ENCODE results near the gene FAM107B. TPM values are rescaled to one million over a fixed set of nuclear protein-coding genes. Genes with fewer than 3 reads are reported as not detected.

Gene FAM107B
- total RNA-seq, 2 experiments from 2014 or later: 130 to 135 TPM

DNA sequence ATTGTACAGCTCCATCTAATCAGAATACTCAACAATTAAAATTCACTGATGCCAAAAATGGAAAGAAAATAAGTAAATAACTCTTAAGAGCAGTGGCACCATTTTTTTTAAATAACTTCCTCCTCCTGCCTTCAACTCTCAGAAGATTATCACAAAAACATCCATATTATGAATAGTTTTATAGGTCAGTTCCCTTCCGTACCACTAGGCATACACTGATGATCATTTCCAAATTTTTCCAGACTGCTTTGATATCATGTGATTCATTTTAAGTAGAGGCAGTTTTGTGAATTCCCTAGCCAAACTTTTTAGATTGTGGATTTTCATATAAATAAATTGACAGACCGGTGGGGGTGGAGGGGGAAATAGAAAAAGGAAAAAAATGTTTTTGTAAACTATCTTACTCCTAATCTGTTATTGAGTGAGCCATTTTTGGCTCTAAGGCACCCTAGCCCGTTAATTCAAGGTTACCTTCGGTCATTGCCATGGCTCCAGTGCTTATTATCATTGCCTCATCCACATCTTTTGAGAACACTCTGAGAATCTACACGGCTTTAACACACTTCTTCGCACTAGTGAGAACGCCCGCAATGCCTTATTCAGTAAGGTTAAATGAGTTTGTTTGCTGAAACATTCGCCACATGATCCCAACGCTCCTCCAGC lies 1.0 kb downstream of the FAM107B start:
- Mint-ChIP-seq H3K27me3 (ENCODE audit: low read depth) (peaks cover 5% of the 10 kb centered on the region), H3K27ac (no peak overlapping the region), H3K4me3 (no peak overlapping the region), H3K9me3 (ENCODE audit: insufficient read depth) (no peaks in the 10 kb centered on the region), H3K36me3 (ENCODE audit: low read depth) (no peaks in the 10 kb centered on the region), H3K4me1 (ENCODE audit: low read depth) (no peaks in the 10 kb centered on the region)
- no peak for DNase-seq
- ChIA-PET CTCF (interaction anchor here (0.9 kb wide), 1 partner anchor 10 kb away, joined by 3 read pairs; no protein-coding TSS in a partner anchor), POLR2A (interaction anchor here (0.6 kb wide), 1 partner anchor 195 kb away, joined by 3 read pairs; no protein-coding TSS in a partner anchor)
- no peak for ATAC-seq

GRCh38 chr10:14772399-14772798 lies 2.3 kb downstream of the FAM107B start:
- ChIA-PET CTCF (interaction anchor here (0.9 kb wide), 1 partner anchor 9 kb away, joined by 3 read pairs; no protein-coding TSS in a partner anchor), POLR2A (no interaction called here)
- ATAC-seq (no peak), DNase-seq (no peak)
- Mint-ChIP-seq H3K4me1 (ENCODE audit: low read depth) (no peaks in the 10 kb centered on the region), H3K36me3 (ENCODE audit: low read depth) (no peaks in the 10 kb centered on the region), H3K27me3 (ENCODE audit: low read depth) (peaks cover 11% of the 10 kb centered on the region), H3K4me3 (no peak overlapping the region), H3K27ac (no peak overlapping the region), H3K9me3 (ENCODE audit: insufficient read depth) (no peaks in the 10 kb centered on the region)

GRCh38 chr10:14770927-14771326 lies 3.8 kb downstream of the FAM107B start:
- H3K4me1 Mint-ChIP-seq (ENCODE audit: low read depth): no peaks in the 10 kb centered on the region
- ATAC-seq: no peak
- H3K9me3 Mint-ChIP-seq (ENCODE audit: insufficient read depth): no peaks in the 10 kb centered on the region
- H3K4me3 Mint-ChIP-seq: no peak overlapping the region
- DNase-seq: no peak
- ChIA-PET CTCF (interaction anchor here (0.8 kb wide), 1 partner anchor 19 kb away, joined by 3 read pairs; no protein-coding TSS in a partner anchor), POLR2A (no interaction called here)
- peaks cover 20% of the 10 kb centered on the region for H3K27me3 Mint-ChIP-seq (ENCODE audit: low read depth)
- H3K36me3 Mint-ChIP-seq (ENCODE audit: low read depth): no peaks in the 10 kb centered on the region
- no peak overlapping the region for H3K27ac Mint-ChIP-seq

DNA sequence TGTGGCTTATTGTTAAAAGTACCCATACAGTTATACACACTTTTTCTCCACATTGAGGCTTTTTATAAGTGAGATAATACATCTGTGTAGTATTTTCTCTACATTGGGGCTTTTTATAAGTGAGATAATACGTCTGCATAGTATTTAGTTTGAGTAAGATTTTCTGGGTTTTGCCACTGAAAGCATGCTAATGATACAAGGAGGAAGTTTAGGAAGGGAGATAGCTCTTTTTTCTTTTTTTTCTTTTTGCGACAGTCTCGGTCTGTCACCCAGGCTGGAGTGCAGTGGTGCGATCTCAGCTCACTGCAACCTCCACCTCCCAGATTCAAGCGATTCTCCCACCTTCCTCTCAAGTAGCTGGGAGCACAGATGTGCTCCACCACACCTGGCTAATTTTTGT lies 13.3 kb downstream of the FAM107B start:
- ChIA-PET CTCF (no interaction called here), POLR2A (no interaction called here)
- Mint-ChIP-seq H3K4me3 (no peak overlapping the region), H3K27me3 (ENCODE audit: low read depth) (peaks cover 4% of the 10 kb centered on the region), H3K27ac (no peak overlapping the region), H3K36me3 (ENCODE audit: low read depth) (no peaks in the 10 kb centered on the region), H3K4me1 (ENCODE audit: low read depth) (no peaks in the 10 kb centered on the region), H3K9me3 (ENCODE audit: insufficient read depth) (no peaks in the 10 kb centered on the region)
- no peak for DNase-seq
- ATAC-seq: no peak

GRCh38 chr10:14758994-14759664 lies 15.6 kb downstream of the FAM107B start:
- H3K27me3 Mint-ChIP-seq (ENCODE audit: low read depth): no peaks in the 10 kb centered on the region
- no peak for DNase-seq

GRCh38 chr10:14758451-14758850 lies 16.2 kb downstream of the FAM107B start:
- DNase-seq: no peak
- ChIA-PET CTCF (no interaction called here), POLR2A (no interaction called here)

More at GRCh38 chr10:14758994-14759664, 15.6 kb downstream of the FAM107B start:
- Mint-ChIP-seq H3K27ac (no peak overlapping the region), H3K36me3 (ENCODE audit: low read depth) (no peaks in the 10 kb centered on the region), H3K9me3 (ENCODE audit: insufficient read depth) (no peaks in the 10 kb centered on the region), H3K4me1 (ENCODE audit: low read depth) (no peaks in the 10 kb centered on the region), H3K4me3 (no peak overlapping the region)
- CTCF ChIA-PET: no interaction called here
- no peak for ATAC-seq
- POLR2A ChIA-PET: no interaction called here

GRCh38 chr10:14757986-14758385 lies 16.7 kb downstream of the FAM107B start:
- ATAC-seq: no peak
- H3K27ac Mint-ChIP-seq: no peak overlapping the region
- DNase-seq: no peak
- ChIA-PET CTCF (no interaction called here), POLR2A (no interaction called here)
- no peaks in the 10 kb centered on the region for H3K27me3 Mint-ChIP-seq (ENCODE audit: low read depth)
- H3K36me3 Mint-ChIP-seq (ENCODE audit: low read depth): no peaks in the 10 kb centered on the region
- no peaks in the 10 kb centered on the region for H3K9me3 Mint-ChIP-seq (ENCODE audit: insufficient read depth)
- no peak overlapping the region for H3K4me3 Mint-ChIP-seq
- no peaks in the 10 kb centered on the region for H3K4me1 Mint-ChIP-seq (ENCODE audit: low read depth)

More at GRCh38 chr10:14758451-14758850, 16.2 kb downstream of the FAM107B start:
- no peak overlapping the region for H3K27ac Mint-ChIP-seq
- no peak overlapping the region for H3K4me3 Mint-ChIP-seq
- no peaks in the 10 kb centered on the region for H3K36me3 Mint-ChIP-seq (ENCODE audit: low read depth)
- ATAC-seq: no peak
- no peaks in the 10 kb centered on the region for H3K4me1 Mint-ChIP-seq (ENCODE audit: low read depth)
- no peaks in the 10 kb centered on the region for H3K27me3 Mint-ChIP-seq (ENCODE audit: low read depth)
- H3K9me3 Mint-ChIP-seq (ENCODE audit: insufficient read depth): no peaks in the 10 kb centered on the region

GRCh38 chr10:14757394-14757793 lies 17.3 kb downstream of the FAM107B start:
- no peak overlapping the region for H3K4me3 Mint-ChIP-seq
- no peaks in the 10 kb centered on the region for H3K4me1 Mint-ChIP-seq (ENCODE audit: low read depth)
- ATAC-seq: no peak

GRCh38 chr10:14753441-14753840 lies 21.3 kb downstream of the FAM107B start:
- no peaks in the 10 kb centered on the region for H3K9me3 Mint-ChIP-seq (ENCODE audit: insufficient read depth)
- no peaks in the 10 kb centered on the region for H3K4me1 Mint-ChIP-seq (ENCODE audit: low read depth)
- H3K27me3 Mint-ChIP-seq (ENCODE audit: low read depth): no peaks in the 10 kb centered on the region
- no peaks in the 10 kb centered on the region for H3K36me3 Mint-ChIP-seq (ENCODE audit: low read depth)
- CTCF ChIA-PET: no interaction called here
- no peak overlapping the region for H3K27ac Mint-ChIP-seq
- H3K4me3 Mint-ChIP-seq: no peak overlapping the region
- POLR2A ChIA-PET: interaction anchor here (0.8 kb wide), 1 partner anchor 9 kb away, joined by 3 read pairs; no protein-coding TSS in a partner anchor
- no peak for DNase-seq
- ATAC-seq: no peak

More at GRCh38 chr10:14757394-14757793, 17.3 kb downstream of the FAM107B start:
- CTCF ChIA-PET: no interaction called here
- H3K27me3 Mint-ChIP-seq (ENCODE audit: low read depth): no peaks in the 10 kb centered on the region
- DNase-seq: no peak
- POLR2A ChIA-PET: no interaction called here
- H3K36me3 Mint-ChIP-seq (ENCODE audit: low read depth): no peaks in the 10 kb centered on the region
- no peaks in the 10 kb centered on the region for H3K9me3 Mint-ChIP-seq (ENCODE audit: insufficient read depth)
- H3K27ac Mint-ChIP-seq: no peak overlapping the region

DNA sequence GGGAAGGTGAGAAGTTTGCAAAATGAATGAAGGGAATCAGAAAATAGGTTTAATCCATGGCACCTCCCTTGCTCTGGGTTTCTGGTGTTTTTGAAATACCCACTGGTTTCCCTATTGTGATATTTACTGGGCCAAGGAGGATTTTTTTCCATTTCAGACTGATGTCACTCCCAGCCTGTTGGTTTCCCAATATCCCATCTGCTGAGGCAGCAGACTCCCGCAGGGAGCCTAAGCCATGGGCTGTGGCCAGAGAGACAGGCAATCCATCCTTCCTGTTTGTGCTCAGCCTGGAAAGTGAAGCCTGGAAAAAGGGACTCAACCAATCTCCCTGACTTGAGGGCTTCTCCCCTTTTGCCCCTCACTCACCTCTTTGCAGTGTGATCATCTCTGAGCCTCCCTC lies 22.8 kb downstream of the FAM107B start:
- CTCF ChIA-PET: no interaction called here
- ATAC-seq: no peak

DNA sequence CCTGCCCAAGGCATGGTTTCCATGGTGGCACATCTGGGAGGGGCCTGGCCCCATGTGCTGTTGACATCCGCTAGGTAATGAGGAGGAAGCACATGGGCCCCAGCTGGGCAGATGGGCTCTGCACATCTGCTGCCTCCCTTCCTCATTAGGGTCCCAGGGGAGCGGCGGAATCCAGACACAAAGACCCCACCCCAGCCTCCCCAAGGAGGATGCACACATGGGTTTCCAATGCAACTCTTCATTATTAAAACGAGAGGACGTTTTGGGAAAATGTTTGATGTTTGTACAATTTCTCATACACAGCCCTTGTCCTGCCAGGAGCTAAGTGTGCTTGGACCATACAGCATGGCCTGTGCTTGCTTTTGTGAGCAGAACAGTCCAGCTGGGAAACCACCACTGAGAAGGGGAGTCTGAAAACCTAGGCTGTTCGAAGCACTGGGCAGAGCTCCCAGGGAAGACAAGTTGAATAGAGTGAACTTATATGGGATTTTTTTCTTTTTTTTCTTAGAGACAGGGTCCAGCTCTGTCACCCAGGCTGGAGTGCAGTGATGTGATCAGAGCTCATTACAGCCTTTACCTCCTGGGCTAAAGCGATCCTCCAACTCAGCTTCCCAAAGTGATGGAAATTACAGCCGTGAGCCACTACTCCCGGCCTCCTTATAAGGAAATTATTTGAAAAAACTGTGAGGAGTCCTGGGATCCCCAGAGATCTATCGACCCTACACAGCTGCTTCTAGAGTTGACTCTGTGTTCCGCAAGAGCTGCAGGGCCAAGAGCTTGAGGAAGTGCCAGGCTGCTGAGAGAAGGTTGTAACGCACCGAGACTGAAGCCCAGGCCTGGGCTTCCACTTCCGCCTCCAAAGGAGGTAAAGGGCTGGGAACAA lies 23.4 kb downstream of the FAM107B start:
- DNase-seq (no peak), ATAC-seq (no peak)
- Mint-ChIP-seq H3K27me3 (ENCODE audit: low read depth) (no peaks in the 10 kb centered on the region), H3K27ac (no peak overlapping the region), H3K4me3 (no peak overlapping the region), H3K9me3 (ENCODE audit: insufficient read depth) (no peaks in the 10 kb centered on the region), H3K36me3 (ENCODE audit: low read depth) (peaks cover 2% of the 10 kb centered on the region), H3K4me1 (ENCODE audit: low read depth) (no peaks in the 10 kb centered on the region)
- POLR2A ChIA-PET: no interaction called here
- CTCF ChIA-PET: no interaction called here

More for the DNA sequence above, 22.8 kb downstream of the FAM107B start:
- H3K36me3 Mint-ChIP-seq (ENCODE audit: low read depth): peaks cover 2% of the 10 kb centered on the region
- H3K4me1 Mint-ChIP-seq (ENCODE audit: low read depth): no peaks in the 10 kb centered on the region
- H3K27ac Mint-ChIP-seq: no peak overlapping the region
- no peak overlapping the region for H3K4me3 Mint-ChIP-seq
- POLR2A ChIA-PET: no interaction called here
- no peaks in the 10 kb centered on the region for H3K9me3 Mint-ChIP-seq (ENCODE audit: insufficient read depth)
- H3K27me3 Mint-ChIP-seq (ENCODE audit: low read depth): no peaks in the 10 kb centered on the region
- DNase-seq: no peak
